ENCODE data around the gene PLB1. TPM values are rescaled to one million over a fixed set of nuclear protein-coding genes. Genes with fewer than 3 reads are reported as not detected.

PLB1 gene
- total RNA-seq, 1 donor from 2014 or later, result 1.8 TPM

DNA sequence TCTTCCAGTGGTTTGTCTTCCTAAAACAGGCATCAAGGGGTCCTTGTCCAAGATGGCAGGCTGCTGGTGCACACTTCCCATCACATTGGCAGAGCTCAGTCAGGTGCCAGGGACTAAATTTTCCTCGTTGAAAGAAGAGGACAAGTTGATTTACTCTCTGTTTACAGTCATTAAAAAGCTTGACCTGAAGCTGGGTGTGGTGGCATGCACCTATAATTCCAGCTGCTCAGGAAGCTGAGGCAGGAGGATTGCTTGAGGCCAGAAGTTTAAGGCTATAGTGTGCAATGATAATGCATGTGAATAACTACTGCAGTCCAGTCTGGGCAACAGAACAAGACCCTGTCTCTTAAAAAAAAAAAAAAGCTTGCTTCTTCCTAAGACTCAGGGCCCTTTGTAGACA lies 3.6 kb upstream of the PLB1 start:
- intact Hi-C loops (cut with DNase I), result no loop called here
- DNase-seq, result no peak
- ATAC-seq (ENCODE audit: poor library complexity), result no peak

DNA sequence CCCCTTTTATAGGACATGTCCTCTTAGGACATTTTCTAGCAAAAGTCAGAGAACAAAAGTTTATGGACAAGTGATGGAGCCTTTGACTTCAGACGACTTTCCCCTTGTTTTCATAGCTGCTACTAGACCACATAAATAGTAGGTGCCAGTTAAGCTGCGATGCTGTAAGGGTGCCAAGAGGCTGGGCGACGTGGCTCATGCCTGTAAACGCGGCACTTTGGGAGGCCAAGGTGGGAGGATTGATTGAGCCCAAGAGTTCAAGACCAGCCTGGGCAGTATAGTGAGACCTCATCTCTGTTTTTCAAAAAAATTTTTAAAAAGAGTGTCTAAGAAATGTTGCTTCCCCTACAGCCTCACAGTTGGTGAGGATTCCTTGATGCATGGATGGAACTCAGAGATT lies 2.2 kb upstream of the PLB1 start:
- ATAC-seq (ENCODE audit: poor library complexity) (no peak), DNase-seq (no peak)
- intact Hi-C loops (cut with DNase I), result no loop called here

DNA sequence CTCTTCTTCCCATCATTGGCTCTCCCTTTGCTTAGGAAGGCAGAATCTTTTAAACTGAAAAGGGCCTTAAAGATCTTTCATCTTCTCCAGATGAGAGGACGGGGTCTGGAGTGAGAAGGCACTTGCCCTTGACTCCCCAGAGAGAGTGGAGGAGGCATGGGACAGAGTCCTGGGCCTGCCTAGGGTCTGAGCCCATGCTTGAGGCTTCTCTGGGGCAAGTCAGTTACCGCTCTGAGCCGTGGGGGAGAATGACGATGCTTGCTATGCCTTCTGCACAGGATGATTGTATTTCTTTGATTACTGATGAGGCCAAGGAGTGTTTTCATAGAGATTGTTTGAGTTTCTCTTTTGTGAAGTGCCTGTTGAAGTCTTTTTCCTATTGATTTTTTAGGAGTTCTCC lies 921 bp downstream of the PLB1 start:
- intact Hi-C loops (cut with DNase I), result no loop called here
- no peak for ATAC-seq (ENCODE audit: poor library complexity)
- no peak for DNase-seq

DNA sequence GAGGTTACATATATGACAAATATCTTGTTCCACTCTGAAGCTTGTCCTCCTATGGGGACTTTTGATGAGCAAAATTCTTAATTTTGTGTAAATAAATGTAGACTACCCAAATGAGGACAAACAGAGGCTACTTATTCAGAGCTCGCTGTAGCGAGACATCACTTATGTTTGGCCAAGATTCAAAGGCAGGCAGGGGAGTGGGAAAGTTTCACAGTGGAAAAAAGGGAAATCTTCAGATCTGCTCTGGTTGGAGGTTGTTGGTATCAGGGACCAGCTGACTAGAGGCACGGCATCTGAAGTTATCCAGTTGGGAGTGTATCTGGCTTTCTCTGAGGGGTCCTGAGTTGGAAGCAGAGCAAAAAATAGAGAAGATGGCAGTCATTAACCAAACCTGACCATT lies 1.3 kb downstream of the PLB1 start:
- intact Hi-C loops (cut with DNase I), result no loop called here
- ATAC-seq (ENCODE audit: poor library complexity), result no peak
- DNase-seq, result no peak

DNA sequence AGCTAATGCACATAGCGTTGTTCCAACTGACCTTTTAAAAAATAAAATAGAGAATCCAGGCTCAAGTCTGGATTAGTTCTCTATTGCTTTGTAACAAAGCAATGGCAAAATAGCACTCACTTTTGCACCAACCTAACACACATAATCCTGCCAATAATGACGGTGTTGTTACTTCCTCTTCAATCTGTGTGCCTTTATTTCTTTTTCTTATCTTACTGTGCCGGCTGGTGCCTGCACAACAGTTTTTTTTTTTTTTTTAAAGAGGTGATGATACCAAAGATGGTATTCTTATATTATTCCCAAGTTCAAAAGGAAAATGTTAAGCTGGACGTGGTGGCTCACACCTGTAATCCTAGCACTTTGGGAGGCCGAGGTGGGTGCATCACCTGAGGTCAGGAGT lies 3.4 kb downstream of the PLB1 start:
- ATAC-seq (ENCODE audit: poor library complexity), result no peak
- intact Hi-C loops (cut with DNase I), result no loop called here
- DNase-seq, result no peak

DNA sequence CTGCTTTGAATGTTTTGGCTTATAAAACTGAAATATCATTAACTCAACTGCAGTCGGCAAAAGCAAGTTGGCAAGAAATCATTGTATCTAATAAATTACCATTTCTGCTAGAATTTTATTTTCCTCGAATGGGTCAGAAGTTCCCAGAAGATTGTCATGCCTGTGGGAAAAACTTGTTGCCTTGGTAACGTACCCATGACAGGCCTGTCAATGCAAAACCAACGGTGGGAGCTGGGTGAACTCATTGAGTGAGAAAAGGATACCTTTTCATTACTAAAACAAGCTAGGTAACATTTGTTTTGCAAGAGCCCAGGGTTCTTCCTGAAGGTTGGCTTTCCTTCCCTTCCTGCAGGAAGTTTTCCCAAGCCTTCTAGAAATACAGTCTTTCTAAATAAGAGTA lies 9.5 kb downstream of the PLB1 start:
- no peak for ATAC-seq (ENCODE audit: poor library complexity)
- no peak for DNase-seq
- intact Hi-C loops (cut with DNase I), result no loop called here

DNA sequence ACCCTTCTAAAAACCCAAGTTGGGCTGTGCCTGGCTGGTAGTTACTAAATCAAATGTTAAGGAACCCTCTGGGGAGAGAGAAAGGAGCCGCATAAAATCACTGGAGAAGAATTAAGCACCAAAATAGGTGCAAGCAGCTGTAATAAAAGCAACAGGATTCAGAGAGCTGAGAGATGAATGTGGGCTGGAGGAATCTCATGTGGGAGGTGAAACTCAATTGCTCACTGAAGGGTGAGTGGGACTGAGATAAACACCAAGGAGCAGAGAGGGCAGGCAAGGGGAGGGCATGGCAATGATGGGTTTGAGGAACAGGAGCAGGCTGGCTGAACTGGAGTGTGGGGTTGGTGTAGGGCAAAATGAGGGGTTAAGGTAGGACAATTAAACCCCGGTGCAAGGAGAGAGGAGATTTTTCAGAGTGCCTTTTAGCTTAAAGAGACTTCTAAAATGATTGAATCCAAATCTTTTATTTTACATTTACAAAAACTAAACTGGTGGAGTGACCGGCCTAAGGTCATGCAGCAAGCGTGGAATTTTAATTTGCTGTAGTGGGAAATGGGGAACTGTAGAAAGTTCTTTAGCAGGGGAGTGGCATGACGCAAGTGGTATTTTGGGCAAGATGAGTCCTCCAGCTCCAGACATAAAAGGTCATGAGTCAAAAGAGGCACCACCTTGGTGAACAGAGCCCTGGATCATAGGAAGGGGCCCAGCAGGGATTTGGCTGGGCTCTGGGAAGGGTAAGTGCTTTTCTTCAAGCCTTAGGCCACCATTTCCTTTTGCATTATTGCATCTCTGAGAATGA lies 10.5 kb downstream of the PLB1 start:
- DNase-seq (no peak), ATAC-seq (ENCODE audit: poor library complexity) (no peak)
- intact Hi-C loops (cut with DNase I), result no loop called here

DNA sequence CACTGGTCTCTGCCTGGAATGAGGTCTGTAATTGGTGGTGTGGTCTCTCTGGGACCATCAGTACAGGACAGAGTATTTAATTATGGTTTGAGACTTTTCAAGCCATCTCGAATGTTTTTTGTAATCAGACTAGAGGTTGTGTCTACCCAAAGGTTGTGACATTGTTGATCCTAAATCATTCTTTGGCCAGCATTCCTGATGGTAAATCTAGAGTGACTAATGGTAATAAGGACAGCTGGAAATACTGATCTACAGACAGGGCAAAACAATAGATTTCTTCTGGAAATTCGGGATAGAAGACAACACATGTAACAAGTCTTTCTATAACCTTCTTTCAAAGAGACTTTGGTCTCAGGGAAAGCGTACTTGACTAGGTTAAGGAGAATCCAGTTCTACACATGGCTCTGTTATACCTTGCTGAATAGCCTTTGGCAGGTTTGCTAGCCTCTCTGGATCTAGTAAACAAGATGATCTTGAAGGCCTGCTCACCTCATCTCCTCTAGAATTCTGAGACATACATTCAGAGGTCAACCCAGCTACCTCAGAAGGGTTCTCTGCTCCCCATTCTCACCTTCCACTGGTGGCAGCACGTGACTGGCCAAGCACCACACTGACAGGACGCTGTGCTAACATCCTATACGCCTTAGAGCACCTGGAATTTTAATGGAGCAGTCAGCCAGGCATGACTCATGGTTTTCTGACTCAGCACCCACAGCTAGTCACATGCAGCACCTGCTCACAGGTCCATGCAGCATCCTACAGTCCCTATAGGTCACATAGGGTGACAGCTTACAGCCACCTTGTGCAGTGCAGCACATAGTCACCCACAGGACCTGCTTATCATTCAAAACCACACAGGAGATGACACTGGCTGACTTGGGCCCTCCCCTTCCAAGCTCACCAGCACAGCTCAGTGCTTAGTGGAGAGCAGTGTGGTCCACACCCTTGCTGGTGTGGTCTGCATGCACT lies 12.2 kb downstream of the PLB1 start:
- ATAC-seq (ENCODE audit: poor library complexity), result no peak
- DNase-seq, result no peak
- intact Hi-C loops (cut with DNase I), result no loop called here

DNA sequence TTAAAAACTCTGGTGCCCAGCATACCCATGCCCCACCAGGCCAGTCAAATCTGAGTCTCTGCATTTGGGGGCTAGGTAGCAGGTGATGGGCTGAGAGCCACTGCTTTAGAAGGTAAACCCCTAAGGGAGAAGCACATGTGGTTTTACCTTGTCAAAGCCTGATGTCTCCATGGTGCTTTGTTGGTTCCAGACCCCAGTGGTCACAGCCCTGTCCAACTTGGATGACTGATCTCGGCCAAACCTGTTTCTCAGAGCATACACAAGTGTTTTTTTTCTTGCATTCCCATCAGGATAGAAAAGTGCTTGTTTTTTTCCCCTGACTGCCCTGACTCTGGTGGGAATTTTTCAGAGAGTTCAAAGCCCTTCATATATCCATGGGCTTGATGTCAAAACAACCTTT lies 13.5 kb downstream of the PLB1 start:
- intact Hi-C loops (cut with DNase I), result no loop called here
- DNase-seq, result no peak
- ATAC-seq (ENCODE audit: poor library complexity), result no peak

DNA sequence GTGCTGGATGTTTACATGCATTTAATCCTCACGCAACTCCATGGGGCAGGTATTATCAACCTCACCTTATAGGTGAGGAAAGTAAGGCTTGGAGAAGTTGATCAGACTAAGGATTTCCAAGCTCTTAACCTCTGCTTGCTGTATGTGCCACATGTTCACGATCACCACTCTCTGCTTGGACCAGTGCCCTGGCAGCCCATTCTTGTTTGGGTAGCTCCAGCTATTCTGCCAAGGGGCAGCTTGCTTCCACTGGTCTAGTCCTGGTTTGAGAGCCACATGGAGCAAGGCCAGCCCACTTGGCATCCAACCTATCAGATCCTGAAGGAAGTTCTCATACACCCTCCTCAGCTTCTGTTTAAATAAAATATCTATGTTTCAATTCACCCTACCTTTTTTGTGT lies 14.3 kb downstream of the PLB1 start:
- DNase-seq (peak; percentile 82), ATAC-seq (ENCODE audit: poor library complexity) (peak; percentile 82)
- intact Hi-C loops (cut with DNase I), result no loop called here

DNA sequence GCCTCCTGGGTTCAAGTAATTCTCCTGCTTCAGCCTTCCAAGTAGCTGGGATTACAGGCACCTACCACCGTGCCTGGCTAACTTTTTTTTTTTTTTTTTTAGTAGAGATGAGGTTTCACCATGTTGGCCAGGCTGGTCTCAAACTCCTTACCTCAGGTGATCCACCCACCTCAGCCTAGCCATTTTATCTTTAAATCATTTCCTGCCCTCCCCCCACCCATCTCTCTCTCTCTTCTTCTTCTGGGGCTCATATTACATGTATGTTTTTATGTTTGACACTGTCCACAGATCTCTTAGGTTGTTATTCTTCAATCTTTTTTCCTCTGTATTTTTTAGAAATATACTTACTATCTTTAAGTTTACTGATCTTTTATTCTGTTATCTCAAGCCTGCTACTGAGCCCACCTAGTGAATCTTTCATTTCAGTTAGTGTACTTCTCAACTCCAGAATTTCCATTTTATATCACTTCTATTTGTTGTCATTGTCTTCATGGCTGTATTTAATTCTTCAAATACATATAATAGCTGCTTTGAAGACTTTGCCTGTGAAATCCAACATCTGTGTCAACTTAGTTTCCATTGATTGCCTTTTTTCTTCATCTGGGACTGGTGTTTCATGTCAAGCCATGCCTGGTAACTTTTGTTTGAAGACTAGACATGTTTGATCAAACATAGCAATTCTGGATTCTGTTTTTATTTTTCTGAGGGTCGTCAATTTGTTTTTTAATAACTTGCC lies 16.2 kb downstream of the PLB1 start:
- intact Hi-C loops (cut with DNase I), result no loop called here
- DNase-seq (no peak), ATAC-seq (ENCODE audit: poor library complexity) (no peak)

DNA sequence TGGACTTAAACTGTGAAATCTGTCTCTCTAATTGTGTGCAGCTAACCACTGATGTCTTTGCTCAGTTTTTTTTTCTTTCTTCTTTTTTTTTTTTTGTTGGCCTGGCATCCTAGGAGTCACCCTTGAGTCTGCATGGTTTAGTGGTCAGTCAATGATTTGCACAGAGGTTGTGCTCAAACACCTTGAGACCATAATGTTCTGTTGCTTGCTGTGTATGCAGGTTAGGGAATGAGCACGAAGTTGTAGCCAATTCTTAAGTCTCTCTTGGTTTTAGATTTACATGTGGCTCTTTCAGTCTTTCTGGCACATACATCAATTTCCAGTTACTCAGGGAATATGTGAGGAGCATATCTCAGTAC lies 16.7 kb downstream of the PLB1 start:
- intact Hi-C loops (cut with DNase I), result no loop called here
- ATAC-seq (ENCODE audit: poor library complexity) (no peak), DNase-seq (no peak)

DNA sequence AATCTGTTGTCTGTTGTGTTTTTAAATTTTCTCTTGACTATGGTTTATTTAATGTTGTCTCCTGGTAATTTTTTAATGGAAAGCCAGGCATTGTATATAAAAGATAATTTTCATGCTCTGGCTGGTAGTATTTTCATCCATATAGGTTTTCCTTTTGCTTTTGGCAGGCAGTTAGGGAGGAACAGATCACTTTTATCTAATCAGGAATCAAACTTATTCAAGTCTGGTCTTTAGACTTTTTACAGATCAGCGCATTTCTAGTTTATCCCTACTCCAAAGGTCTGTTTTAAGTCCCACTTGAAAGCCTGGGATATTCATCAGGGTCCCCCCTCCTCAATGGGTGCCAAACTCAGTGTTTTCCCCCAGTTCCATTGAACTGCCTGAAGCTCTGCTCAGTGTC lies 17.2 kb downstream of the PLB1 start:
- no peak for DNase-seq
- ATAC-seq (ENCODE audit: poor library complexity), result no peak
- intact Hi-C loops (cut with DNase I), result no loop called here

DNA sequence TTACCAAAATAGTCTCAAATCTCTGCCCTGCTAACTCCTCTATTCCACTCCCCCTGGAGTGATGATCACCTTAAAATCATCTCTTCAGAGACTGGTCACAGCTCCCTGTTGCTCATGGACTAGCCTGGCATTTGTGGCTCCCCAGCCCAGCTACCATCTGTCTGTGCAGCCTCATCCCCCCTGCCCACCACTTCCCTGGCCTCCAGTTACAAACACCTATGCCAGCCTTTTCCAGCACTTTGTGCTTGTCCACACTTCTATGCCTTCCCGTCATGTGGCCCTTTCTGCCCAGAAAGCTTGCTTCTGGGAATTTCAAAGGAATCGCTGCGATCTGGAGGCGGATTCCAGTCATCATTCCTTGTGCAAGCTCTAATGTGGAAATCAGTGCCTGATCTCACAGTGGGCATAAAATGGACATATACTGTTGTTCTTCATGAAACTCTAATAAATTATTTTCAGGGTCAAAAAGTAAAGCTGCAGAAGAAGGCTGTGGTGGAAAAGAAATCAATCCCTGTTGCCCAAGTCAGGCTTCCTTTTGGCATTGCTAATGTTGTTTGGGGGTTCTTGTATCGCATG lies 19.4 kb downstream of the PLB1 start:
- intact Hi-C loops (cut with DNase I), result no loop called here
- DNase-seq, result no peak
- no peak for ATAC-seq (ENCODE audit: poor library complexity)

DNA sequence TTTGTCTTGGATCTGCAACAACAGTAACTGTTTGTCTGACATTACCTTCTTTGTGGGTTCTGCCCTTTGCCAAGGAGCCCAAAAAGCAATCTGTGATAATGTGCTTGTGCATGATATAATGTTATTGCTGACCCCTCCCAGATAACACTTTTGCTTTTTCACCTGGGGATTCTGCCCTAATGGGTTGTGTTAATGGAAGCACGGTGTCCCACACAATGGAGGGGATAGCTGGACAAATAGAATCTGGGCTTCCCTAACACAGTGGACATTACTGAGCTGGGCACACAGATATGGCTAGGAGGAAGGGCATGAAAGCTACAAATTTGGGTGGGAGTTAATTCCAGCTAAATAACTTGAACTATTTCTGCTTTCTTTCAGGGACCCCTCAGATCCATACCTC lies 20.6 kb downstream of the PLB1 start:
- DNase-seq, result no peak
- intact Hi-C loops (cut with DNase I), result no loop called here
- no peak for ATAC-seq (ENCODE audit: poor library complexity)

DNA sequence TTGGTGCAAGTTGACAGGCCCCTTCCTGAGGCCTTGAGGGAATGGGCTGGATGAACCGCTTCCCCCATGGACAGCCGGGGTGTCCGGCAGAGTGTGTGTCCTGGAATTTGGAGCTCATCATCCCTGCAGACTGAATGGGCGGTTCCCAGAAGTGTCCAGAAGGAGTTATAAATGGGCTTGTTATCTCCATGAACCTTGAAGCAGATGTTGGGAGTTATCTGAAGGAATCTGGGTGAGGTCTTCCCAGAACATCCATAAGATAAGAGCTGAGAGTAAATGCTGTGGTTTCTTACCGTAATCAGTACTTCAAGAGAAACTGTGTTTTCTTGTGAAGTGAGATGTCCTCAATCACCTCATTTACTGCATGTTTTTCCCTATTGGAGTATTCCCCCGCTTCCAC lies 21.1 kb downstream of the PLB1 start:
- ATAC-seq (ENCODE audit: poor library complexity) (no peak), DNase-seq (no peak)
- intact Hi-C loops (cut with DNase I), result no loop called here

DNA sequence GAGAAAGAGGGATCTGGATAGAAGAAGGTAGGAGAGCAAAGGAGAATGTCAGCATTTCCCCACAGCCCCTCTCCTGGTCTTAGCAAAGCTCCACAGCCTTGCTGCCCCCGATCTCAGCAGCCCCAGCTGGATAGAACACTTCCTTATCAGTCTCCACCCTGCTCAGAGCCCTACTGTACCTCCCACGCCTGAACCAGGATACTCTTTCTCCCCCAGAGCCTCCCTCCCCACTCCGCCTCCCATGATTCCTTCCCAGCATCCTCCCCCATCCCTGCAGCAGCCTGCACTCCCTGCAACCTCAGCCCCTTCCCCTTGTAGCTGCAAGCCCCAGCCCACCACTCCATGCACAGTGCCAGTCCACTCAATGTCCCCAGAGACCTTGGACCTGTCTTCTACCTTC lies 25.8 kb downstream of the PLB1 start:
- intact Hi-C loops (cut with DNase I), result no loop called here
- no peak for ATAC-seq (ENCODE audit: poor library complexity)
- no peak for DNase-seq

DNA sequence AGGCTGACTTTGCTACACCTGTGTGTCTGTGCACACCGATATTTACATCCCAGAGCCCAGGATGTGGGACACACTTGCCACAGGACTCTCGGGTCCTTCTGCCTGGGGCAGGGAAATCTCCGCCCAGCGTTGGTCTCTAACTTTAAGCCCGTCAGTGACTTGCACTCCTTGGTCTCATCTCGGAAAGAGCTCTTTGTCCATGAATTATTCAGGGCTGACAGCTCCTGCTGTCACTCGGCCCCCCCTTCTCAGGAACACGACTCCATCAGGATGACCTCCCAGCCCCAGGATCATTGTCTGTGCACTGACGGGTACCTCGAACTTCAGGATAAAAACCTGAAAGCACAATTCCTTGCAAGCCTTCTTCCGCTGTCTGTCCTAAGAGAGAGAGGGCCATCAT lies 26.6 kb downstream of the PLB1 start:
- intact Hi-C loops (cut with DNase I), result no loop called here
- ATAC-seq (ENCODE audit: poor library complexity) (no peak), DNase-seq (no peak)

DNA sequence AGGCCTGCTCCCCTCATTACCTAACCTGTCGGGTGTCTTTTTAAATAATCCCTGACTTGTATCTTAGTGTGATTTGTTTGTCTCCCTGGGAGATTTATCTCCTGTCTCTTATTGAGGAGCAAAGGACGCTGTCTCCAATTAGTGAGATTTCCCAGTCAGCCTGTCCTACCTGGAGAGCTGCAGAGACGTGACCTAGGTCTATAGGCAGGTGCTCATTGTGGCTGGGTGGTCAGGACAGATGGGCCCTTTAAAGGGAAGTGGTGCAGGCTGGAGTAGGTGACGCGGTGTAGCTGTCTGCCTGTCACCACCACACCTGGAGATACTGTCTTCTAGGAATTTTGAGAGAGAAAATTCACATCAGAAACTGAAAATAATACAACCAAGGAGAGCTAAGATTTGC lies 28.0 kb downstream of the PLB1 start:
- ATAC-seq (ENCODE audit: poor library complexity) (no peak), DNase-seq (no peak)
- intact Hi-C loops (cut with DNase I), result no loop called here
